Effector CD8-positive, alpha-beta T cell (primary cell): ENCODE data around the gene FBLN1.

ENCODE experiments used
- DNase-seq: peaks from one replicate; lab custom pipeline; 2025; lab: John Stamatoyannopoulos, UW

The FBLN1 gene

GRCh38 chr22:45504373-45505341, 2.0 kb downstream of the FBLN1 start:
- no peak for DNase-seq

DNA sequence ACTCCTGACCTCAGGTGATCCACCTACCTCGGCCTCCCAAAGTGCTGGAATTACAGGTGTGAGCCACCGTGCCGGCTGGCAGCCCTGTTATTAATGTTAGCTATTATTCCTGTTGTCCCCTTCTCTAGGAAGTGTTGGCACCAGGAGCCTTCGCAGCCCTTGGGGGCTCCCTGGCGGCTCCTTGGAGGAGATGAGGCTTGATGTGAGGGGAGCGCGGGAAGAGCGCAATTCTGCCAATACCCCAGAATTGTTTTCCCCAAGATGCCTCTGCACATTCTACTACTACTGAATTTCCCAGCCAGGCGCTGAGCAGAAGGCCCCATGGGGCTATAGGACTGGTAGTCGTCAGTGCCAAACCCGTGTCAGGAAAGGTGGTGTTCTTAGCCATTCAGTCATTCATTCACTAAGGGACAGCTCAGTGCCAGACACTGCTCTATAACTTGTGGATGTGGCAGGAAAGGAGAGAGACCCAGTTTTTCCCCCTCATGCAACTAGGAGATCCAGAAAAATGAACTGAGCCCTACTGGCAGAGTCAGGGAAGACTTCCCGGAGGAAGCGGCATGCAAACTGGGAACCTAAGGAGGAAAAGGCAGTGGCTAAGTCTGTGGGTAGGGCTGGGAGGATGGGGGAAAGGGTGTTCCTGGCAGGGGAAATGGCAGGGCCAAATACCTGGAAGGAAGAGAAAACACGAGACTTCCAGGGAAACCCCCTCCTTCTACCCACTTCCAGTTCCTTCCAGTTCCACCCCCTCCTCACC, 3.5 kb downstream of the FBLN1 start:
- DNase-seq = no peak

DNA sequence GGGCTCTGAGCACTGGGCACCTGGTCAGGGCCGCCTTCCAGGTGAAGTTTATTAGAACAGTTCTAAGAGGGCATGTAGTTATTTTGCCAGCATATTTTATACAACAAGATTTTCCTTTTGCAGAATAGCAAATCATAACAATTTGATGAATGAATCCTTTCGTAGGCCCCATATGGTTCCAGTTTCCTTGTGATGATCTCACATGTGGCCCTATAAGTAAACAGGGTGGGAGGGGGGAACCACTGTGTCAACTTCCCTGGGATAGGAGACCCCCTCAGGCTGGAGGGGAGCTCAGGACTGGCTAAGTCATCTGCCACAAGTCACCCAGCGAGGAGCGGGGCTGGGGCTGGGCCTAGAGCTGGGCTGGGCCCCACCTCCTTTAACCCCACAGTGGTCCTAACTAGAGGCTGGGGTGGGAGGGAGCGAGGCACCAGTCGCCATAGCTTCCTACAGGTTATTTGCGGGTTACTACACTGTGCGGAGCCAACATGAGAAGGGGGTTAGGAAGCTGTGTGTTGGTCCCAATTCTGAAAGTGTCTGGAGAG, 4.2 kb downstream of the FBLN1 start:
- no peak for DNase-seq

- no peak for DNase-seq
Observed at GRCh38 chr22:45507798-45508197, 5.1 kb downstream of the FBLN1 start.

- DNase-seq = no peak
Observed at GRCh38 chr22:45508814-45509213, 6.1 kb downstream of the FBLN1 start.

DNA sequence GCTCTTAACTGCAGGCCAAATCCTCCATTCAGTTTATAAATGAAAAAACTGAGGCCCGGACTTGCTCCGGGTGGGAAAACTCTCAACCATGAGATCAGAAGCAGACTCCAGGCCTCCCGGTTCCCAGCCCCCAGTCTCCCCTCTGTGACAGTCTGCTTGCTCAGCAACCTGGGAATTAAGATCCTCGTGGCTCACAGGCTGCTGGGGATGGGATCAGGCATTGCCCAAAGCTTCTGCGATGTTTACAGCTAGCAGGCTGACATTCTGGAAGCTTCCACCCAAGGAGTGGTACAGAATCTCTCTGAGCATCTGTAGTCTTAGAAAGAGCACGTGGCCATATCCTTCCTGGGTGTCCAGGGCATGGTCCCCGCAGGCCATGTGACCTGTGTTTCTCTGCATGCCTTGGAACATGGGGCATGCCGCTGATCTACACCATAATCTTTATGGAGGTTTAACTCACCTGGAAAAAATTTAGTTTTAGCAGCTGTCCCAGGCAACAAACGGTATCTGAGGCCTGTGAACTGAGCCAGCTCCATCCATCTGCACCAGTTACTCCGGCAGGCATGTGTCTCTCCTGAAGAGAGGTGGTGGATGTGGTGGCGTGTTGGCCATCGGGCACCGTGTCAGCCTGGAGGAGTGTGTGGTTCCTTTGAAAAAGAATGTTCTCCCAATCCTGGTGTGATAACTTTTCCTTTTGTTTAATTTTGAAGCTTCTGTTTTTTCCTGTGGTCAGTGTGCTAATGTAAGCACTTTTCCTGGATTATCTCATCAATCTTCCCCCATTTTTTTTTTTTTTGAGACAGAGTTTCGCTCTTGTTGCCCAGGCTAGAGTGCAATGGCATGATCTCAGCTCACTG, 7.9 kb downstream of the FBLN1 start:
- no peak for DNase-seq

GRCh38 chr22:45511847-45512261, 9.2 kb downstream of the FBLN1 start:
- no peak for DNase-seq

DNA sequence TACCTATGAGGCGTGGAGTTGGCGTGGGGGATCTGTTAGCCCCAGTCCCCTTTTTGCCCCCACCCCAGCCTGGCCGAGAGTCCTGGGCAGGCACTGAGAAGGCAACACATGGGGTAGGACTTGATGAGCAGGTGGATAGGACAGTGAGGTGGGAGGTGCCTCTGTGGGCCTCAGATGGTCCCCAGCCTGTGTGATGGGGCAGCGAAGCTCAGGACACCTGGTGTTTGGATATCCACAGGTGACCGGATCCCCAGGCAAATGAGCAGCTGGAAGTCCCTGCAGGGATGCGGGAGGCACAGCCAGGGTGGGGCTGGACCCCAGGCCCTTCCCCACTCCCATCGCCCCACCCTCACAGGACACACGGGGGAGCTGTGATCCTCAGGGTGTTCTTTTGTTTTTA, 9.7 kb downstream of the FBLN1 start:
- no peak for DNase-seq

DNA sequence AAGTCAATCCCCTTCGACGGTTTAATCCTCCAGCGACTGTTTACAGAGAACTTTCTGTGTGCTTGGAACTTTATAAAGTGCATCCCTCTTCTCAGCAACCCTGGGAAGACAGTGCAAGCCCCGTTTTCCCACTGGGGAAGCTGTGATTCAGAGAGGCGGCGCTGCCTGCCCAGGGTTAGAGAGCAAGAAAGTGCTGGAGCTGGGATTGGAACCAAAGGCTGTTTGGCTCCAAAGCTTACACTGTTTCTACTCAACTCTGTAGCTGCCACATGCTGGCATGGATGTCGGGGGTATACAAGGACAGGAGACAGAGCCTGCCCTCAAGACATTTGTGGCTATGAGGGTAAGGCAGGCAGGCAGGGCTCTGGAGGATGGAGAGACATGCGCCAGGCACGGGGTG, 13.0 kb downstream of the FBLN1 start:
- DNase-seq = no peak

- no peak for DNase-seq
Observed at GRCh38 chr22:45516163-45516562, 13.5 kb downstream of the FBLN1 start.

DNA sequence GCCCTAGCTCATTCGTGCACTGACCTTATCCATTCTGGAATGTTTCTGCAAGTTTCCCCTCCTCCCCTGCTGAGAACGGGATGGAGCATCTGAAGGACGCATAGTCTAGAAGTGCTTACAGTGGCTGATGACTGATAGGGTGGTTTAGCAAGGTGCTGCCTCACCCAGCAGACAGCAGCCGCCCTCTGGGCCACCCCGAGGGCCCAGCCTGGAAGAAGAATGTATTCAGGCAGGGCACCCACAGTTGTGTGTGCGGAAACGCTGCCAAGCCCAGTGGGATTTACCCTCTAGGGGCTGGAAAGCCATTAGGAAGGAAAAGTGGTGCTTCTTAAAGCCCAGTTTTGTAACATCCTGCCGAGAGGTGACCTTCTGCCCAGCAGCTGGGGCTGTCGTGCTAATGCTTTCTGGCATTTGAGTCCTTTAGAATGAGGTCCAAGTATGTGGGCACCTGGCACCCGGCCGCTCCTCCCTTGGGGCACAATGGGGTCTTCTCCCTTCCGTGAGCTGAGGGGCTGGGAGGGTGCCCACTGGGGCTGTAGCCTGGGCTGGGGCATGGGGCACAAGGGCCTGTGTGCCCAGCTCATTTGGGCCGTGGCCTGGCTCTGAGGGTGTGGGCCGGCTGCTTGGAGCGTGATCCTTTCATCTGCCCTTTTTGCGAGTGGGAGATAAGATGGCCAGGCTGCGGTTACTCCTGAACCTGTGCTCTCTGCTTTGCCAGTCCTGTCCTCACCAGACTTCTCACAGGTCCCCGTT, 14.4 kb downstream of the FBLN1 start:
- DNase-seq = no peak

- no peak for DNase-seq
Observed at GRCh38 chr22:45518136-45518535, 15.5 kb downstream of the FBLN1 start.

DNA sequence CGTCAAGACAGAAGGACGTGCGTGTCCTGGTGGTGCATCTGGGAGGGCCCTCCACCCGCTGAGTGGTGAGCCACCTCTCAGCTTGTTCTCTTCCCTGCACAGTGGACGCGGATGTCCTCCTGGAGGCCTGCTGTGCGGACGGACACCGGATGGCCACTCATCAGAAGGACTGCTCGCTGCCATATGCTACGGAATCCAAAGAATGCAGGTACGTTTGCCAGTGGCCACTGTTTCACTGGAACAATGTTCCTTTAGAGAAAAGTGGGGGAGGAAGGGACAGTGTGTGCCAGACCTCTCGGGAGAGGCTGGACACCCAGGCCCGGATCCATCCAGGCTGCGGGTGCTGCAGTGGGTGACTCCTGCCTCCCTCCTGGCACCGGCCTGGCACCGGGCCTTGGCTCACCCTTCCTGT, 15.9 kb downstream of the FBLN1 start:
- DNase-seq = no peak

- no peak for DNase-seq
Observed at GRCh38 chr22:45521178-45521577, 18.5 kb downstream of the FBLN1 start.

- no peak for DNase-seq
Observed at GRCh38 chr22:45522462-45522861, 19.8 kb downstream of the FBLN1 start.

DNA sequence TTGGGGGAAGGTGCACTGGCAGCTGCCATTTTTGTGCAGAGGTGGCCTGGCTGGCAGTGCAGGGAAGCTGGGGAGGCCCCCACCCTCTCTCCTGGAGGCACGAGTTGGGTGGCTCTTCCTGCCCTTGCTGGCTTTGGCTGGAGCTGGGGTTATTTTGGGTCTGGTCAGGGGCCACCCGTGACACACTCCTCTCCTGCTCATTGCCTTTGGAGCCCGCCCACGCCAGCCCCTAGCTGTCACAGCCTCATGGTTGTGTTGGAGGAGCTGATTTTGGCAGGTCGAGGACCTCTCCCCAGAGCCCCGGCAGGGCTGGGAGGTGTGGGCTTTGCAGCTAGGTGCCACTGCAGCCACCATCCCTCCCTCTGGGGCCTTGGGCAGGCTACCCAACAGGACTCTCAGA, 21.5 kb downstream of the FBLN1 start:
- DNase-seq = no peak

- DNase-seq = no peak
Observed at GRCh38 chr22:45524966-45525365, 22.3 kb downstream of the FBLN1 start.

GRCh38 chr22:45525480-45525879, 22.8 kb downstream of the FBLN1 start:
- DNase-seq = no peak

DNA sequence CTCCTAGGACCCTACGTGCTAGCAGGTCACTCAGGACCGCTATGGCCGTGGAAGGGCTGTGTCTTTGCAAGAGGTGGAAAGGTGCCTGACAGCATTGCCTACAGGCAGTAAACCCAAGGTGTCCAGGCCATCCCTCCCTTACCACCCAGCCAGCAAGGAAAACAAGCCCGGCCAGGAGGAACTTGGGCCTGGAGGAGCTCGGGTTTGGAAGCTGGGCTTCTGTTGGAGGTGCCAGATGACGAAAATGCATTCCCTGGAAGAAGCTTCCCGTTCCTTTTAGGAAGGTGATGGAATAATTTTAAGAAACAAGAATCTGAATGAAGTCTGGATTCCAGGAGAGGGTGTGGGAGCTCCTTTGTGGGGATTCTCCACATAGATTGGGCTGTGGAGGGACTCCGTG, 23.6 kb downstream of the FBLN1 start:
- no peak for DNase-seq

GRCh38 chr22:45526768-45527360, 24.2 kb downstream of the FBLN1 start:
- DNase-seq = no peak

DNA sequence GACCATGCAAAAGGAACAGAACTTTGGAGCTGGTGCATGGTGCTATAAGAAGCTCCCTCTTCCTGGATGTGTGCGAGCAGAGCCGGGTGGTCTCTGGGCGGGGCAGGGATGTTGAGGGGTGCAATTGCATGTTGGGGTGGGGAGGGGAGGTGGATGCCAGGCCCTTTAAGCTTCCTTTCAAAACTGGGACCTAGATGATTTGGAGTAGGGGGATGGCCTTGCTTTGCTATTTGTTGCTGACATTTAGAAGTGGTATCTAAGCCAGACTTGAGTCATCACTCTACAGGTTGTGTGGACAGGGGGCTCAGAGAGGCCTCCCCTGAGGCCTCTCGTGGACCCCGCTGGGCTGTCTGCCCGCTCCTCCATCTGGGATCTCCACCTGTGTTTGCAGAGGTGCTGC, 24.8 kb downstream of the FBLN1 start:
- DNase-seq = no peak
